H4 (cell line): ENCODE measurements around the gene PCP2. TPM values are rescaled to one million over a fixed set of nuclear protein-coding genes. Genes with fewer than 3 reads are reported as not detected.

ENCODE experiments used
- DNase-seq: peaks from one replicate; pipeline ENCODE4 v3.0.0-alpha.2; 2015; ENCODE audit warnings: low spot score
- total RNA-seq: library from RNA; depleted of rRNA; stranded (reverse); fragments of >200 nt; shearing (Covaris generic); gene quantifications from 2 replicates; pipeline ENCODE4 v1.2.3, GENCODE V29; 2014; rRNA removed

The PCP2 gene
- total RNA-seq: not detected in 2 replicates

- no peak for DNase-seq
Measured at GRCh38 chr19:7633698-7634097, at the start of gene PCP2. Gene PCP2, minus strand, starts transcription at chr19:7633719. Its CDS starts 262 bp downstream, at chr19:7633457.

GRCh38 chr19:7682175-7682855 is 48.8 kb upstream of the PCP2 start:
- no peak for DNase-seq

- DNase-seq: peak; percentile 76
Measured at GRCh38 chr19:7681340-7682174, 48.0 kb upstream of the PCP2 start.

GRCh38 chr19:7680606-7681339 is 47.3 kb upstream of the PCP2 start, which contains the start of gene TRAPPC5:
Gene TRAPPC5, plus strand, starts transcription at chr19:7680833. Its CDS starts 1,421 bp downstream, at chr19:7682254.
- DNase-seq: peak; percentile 73

GRCh38 chr19:7679771-7680605 is 46.5 kb upstream of the PCP2 start:
- DNase-seq: no peak

GRCh38 chr19:7678971-7679751 is 45.6 kb upstream of the PCP2 start:
- peak; percentile 40 for DNase-seq

- DNase-seq: no peak
Measured at GRCh38 chr19:7677669-7678311, 44.3 kb upstream of the PCP2 start.

GRCh38 chr19:7676854-7677253 is 43.3 kb upstream of the PCP2 start, which contains the start of gene MCEMP1:
Gene MCEMP1, plus strand, starts transcription at chr19:7677090. Its CDS starts 31 bp downstream, at chr19:7677121.
- no peak for DNase-seq

- DNase-seq: no peak
Measured at GRCh38 chr19:7676376-7676775, 42.9 kb upstream of the PCP2 start.

- DNase-seq: peak; percentile 85
Measured at GRCh38 chr19:7674010-7675005, 40.8 kb upstream of the PCP2 start.

GRCh38 chr19:7672522-7672921 is 39.0 kb upstream of the PCP2 start:
- no peak for DNase-seq

GRCh38 chr19:7670790-7671189 is 37.3 kb upstream of the PCP2 start:
- no peak for DNase-seq

GRCh38 chr19:7670150-7670783 is 36.7 kb upstream of the PCP2 start:
- DNase-seq: no peak

- no peak for DNase-seq
Measured at GRCh38 chr19:7669641-7670040, 36.1 kb upstream of the PCP2 start.

GRCh38 chr19:7668842-7669241 is 35.3 kb upstream of the PCP2 start, which contains the start of gene RETN:
Gene RETN, plus strand, starts transcription at chr19:7669049. Its CDS starts 278 bp downstream, at chr19:7669327.
- DNase-seq: no peak

GRCh38 chr19:7665076-7665475 is 31.6 kb upstream of the PCP2 start:
- no peak for DNase-seq

- DNase-seq: no peak
Measured at GRCh38 chr19:7663706-7664105, 30.2 kb upstream of the PCP2 start.

- no peak for DNase-seq
Measured at GRCh38 chr19:7662657-7663056, 29.1 kb upstream of the PCP2 start.
